Liver (tissue), 9 donors: ENCODE data around the gene SUSD4. TPM values are rescaled to one million over a fixed set of nuclear protein-coding genes. Genes with fewer than 3 reads are reported as not detected.

Experiments used
- DNase-seq: peaks from one replicate; pipeline ENCODE4 v3.0.0-alpha.2; 2017; ENCODE audit warnings: low spot score
- H3K27ac ChIP-seq, 2 donors: one replicate each; pipeline ENCODE4 v1.7.0; 2013; ENCODE audit warnings: inconsistent platforms in 2 of 2, low read length in 2 of 2, control low read depth in 1 of 2, low read depth in 1 of 2, mild to moderate bottlenecking in 1 of 2
- H3K27me3 ChIP-seq, 4 donors: one replicate each; pipeline versions ENCODE4 v1.6.1 to v1.7.0; 2013; ENCODE audit warnings: low read length in 3 of 4, inconsistent platforms in 1 of 4, mild to moderate bottlenecking in 1 of 4, moderate library complexity in 1 of 4; ENCODE audit not compliant: control insufficient read depth in 4 of 4, insufficient read depth in 4 of 4
- H3K36me3 ChIP-seq, 4 donors: one replicate each; pipeline versions ENCODE4 v1.6.1 to v1.7.0; 2013; ENCODE audit warnings: low read length in 3 of 4, mild to moderate bottlenecking in 3 of 4, low read depth in 1 of 4, moderate library complexity in 1 of 4; ENCODE audit not compliant: control insufficient read depth in 4 of 4, insufficient read depth in 3 of 4
- H3K4me1 ChIP-seq, 4 donors: one replicate each; pipeline versions ENCODE4 v1.6.1 to v1.7.0; 2013; ENCODE audit warnings: low read length in 3 of 4, mild to moderate bottlenecking in 3 of 4, moderate library complexity in 1 of 4; ENCODE audit not compliant: control insufficient read depth in 4 of 4, insufficient read depth in 4 of 4
- H3K4me3 ChIP-seq, 3 donors: one replicate each; pipeline versions ENCODE4 v1.6.1 to v1.7.0; 2013; ENCODE audit warnings: low read length in 3 of 3, control low read depth in 1 of 3, low read depth in 1 of 3, mild to moderate bottlenecking in 1 of 3
- H3K9ac ChIP-seq, 2 donors: one replicate each; pipeline ENCODE4 v1.7.0; 2013; ENCODE audit warnings: low read length in 2 of 2, mild to moderate bottlenecking in 2 of 2, moderate library complexity in 2 of 2, control low read depth in 1 of 2, low read depth in 1 of 2
- H3K9me3 ChIP-seq, 4 donors: one replicate each; pipeline versions ENCODE4 v1.6.1 to v1.7.0; 2013; ENCODE audit warnings: low read length in 3 of 4; ENCODE audit not compliant: control insufficient read depth in 4 of 4
- ATF3 ChIP-seq: IDR thresholded peaks from 2 replicates; pipeline ENCODE4 v1.6.1; 2016; ENCODE audit warnings: antibody characterized with exemption
- CTCF ChIP-seq: fragments of 150-350 bp; IDR thresholded peaks from 2 replicates; pipeline ENCODE4 v1.5.1; 2017; ENCODE audit warnings: improper control_type of control experiment, low read depth, low read length; ENCODE audit not compliant: missing input control
- EGR1 ChIP-seq, 2 donors: IDR thresholded peaks; 2 replicates each; pipeline ENCODE4 v1.6.1; 2016 to 2018; ENCODE audit warnings: antibody characterized with exemption in 2 of 2, low read depth in 2 of 2
- FOXA1 ChIP-seq: IDR thresholded peaks from 2 replicates; pipeline ENCODE4 v1.6.1; 2016; ENCODE audit warnings: antibody characterized with exemption
- FOXA2 ChIP-seq: IDR thresholded peaks from 2 replicates; pipeline ENCODE4 v1.6.1; 2016; ENCODE audit warnings: antibody characterized with exemption
- GABPA ChIP-seq, 2 donors: IDR thresholded peaks in 1 of 2; conservative IDR thresholded peaks in 1 of 2; 2 replicates each; pipeline ENCODE4 v1.6.1; 2016; ENCODE audit warnings: antibody characterized with exemption in 2 of 2, mild to moderate bottlenecking in 1 of 2, moderate library complexity in 1 of 2
- HNF4A ChIP-seq, 2 donors: conservative IDR thresholded peaks; 2 replicates each; pipeline ENCODE4 v1.6.1; 2016; ENCODE audit warnings: antibody characterized with exemption in 2 of 2, mild to moderate bottlenecking in 2 of 2
- HNF4G ChIP-seq: IDR thresholded peaks from 2 replicates; pipeline ENCODE4 v1.6.1; 2016; ENCODE audit warnings: antibody characterized with exemption
- JUND ChIP-seq, 2 donors: IDR thresholded peaks; 2 replicates each; pipeline ENCODE4 v1.6.1; 2016; ENCODE audit warnings: antibody characterized with exemption in 2 of 2
- MAX ChIP-seq: IDR thresholded peaks from 2 replicates; pipeline ENCODE4 v1.6.1; 2016; ENCODE audit warnings: antibody characterized with exemption
- NR2F2 ChIP-seq: IDR thresholded peaks from 2 replicates; pipeline ENCODE4 v1.6.1; 2016; ENCODE audit warnings: antibody characterized with exemption
- RAD21 ChIP-seq, 2 donors: IDR thresholded peaks; 2 replicates each; pipeline ENCODE4 v1.6.1; 2016; ENCODE audit warnings: antibody characterized with exemption in 2 of 2, mild to moderate bottlenecking in 2 of 2
- REST ChIP-seq: IDR thresholded peaks from 2 replicates; pipeline ENCODE4 v1.6.1; 2016; ENCODE audit warnings: antibody characterized with exemption, mild to moderate bottlenecking
- RXRA ChIP-seq, 2 donors: IDR thresholded peaks; 2 replicates each; pipeline ENCODE4 v1.6.1; 2017 to 2018; ENCODE audit warnings: antibody characterized with exemption in 2 of 2, mild to moderate bottlenecking in 1 of 2
- SP1 ChIP-seq: IDR thresholded peaks from 2 replicates; pipeline ENCODE4 v1.6.1; 2018; ENCODE audit warnings: antibody characterized with exemption, mild to moderate bottlenecking
- TAF1 ChIP-seq: conservative IDR thresholded peaks from 2 replicates; pipeline ENCODE4 v1.6.1; 2016; ENCODE audit warnings: antibody characterized with exemption, mild to moderate bottlenecking
- YY1 ChIP-seq: IDR thresholded peaks from 2 replicates; pipeline ENCODE4 v1.6.1; 2016; ENCODE audit warnings: antibody characterized with exemption, mild to moderate bottlenecking
- ZBTB33 ChIP-seq: IDR thresholded peaks from 2 replicates; pipeline ENCODE4 v1.6.1; 2016; ENCODE audit warnings: antibody characterized with exemption
- WGBS: extraction: QIAGEN DNeasy Blood & Tissue Kit; methylation state at CpG from one replicate; pipeline ENCODE4 v1.1.7; 2013; 5-methylcytosine and 5-hydroxymethylcytosine counted together
- polyA plus RNA-seq, 2 donors: library from polyadenylated mRNA; stranded (reverse) in 1 of 2; unstranded in 1 of 2; fragments of 200-250 nt in 1 of 2; fragments of >200 nt in 1 of 2; fragmentation: Nextera tagmentation in 1 of 2; extraction: Ambion mirVana in 1 of 2; gene quantifications; one replicate each; pipeline versions ENCODE4 v1.2.1 to v1.2.3, GENCODE V29; 2013 to 2015
- total RNA-seq, 2 donors: library from RNA; depleted of rRNA; stranded (reverse); fragments of >200 nt; gene quantifications; one replicate each; pipeline ENCODE4 v1.2.3, GENCODE V29; 2014
- donor health status: healthy.
- donor health status: healthy.
- donor health status: healthy.
- donor health status: healthy.
- donor health status: healthy.

Gene SUSD4
- total and polyA plus RNA-seq, 4 donors = 1.1 to 3.8 (median 1.8) TPM

GRCh38 chr1:223202376-223203033, 161.5 kb downstream of the SUSD4 start:
- Histone ChIP-seq H3K4me3 (no peak overlapping the region), H3K36me3 (no peaks in the 10 kb centered on the region), H3K9me3 (no peaks in the 10 kb centered on the region), H3K4me1 (no peaks in the 10 kb centered on the region), H3K27me3 (no peaks in the 10 kb centered on the region), H3K27ac (no peak overlapping the region), H3K9ac (no peak overlapping the region)
- no peak for TF ChIP-seq EGR1 (IDR thresholded peaks at IDR 0.05; ENCODE audit: low read depth in 2 of 2)
- TF ChIP-seq ATF3 = no peak
- no peak for TF ChIP-seq YY1
- no peak for TF ChIP-seq MAX
- TF ChIP-seq NR2F2 = no peak
- TF ChIP-seq RAD21 (IDR thresholded peaks at IDR 0.05) = no peak
- TF ChIP-seq FOXA2 = no peak
- no peak for TF ChIP-seq TAF1
- no peak for TF ChIP-seq REST
- no peak for TF ChIP-seq HNF4A (conservative IDR thresholded peaks at IDR 0.05)
- TF ChIP-seq SP1 = no peak
- TF ChIP-seq GABPA (IDR thresholded peaks at IDR 0.05 in 1 of 2, conservative IDR thresholded peaks at IDR 0.05 in 1 of 2) = no peak
- no peak for TF ChIP-seq RXRA (IDR thresholded peaks at IDR 0.05)
- TF ChIP-seq ZBTB33 = no peak
- TF ChIP-seq CTCF = no peak
- TF ChIP-seq HNF4G = no peak
- no peak for TF ChIP-seq JUND (IDR thresholded peaks at IDR 0.05)
- no peak for TF ChIP-seq FOXA1
- no peak for DNase-seq
- 92% methylated on average over 13 of the region's 13 CpGs for WGBS
